ENCODE results near the gene FAM107B. TPM values are rescaled to one million over a fixed set of nuclear protein-coding genes. Genes with fewer than 3 reads are reported as not detected.

Gene FAM107B
- total and polyA plus RNA-seq, 2 of the 13 experiments (the other 11 are each of a cell fraction or from before 2014, with no cell fraction given) = 15.7 to 24.8 TPM

DNA sequence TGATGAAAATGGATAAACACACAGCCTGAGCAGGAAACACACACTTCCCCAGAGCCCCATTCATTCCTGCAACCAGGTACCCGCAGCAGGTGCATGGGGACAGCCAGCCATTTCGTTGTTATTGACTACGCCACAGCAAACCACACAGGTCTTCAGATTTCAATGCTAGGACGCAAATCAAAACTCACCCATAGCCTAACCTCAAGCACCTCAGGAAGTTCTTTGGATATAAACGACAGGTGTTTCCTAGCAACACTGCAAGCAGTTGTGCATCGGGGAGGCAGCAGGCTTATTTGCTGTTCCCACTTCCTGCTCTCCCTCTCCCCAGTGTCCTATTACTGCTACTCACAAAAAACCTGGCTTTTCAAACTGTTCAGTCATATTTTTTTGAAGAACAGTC is 267.5 kb downstream of the FAM107B start:
- Histone ChIP-seq H4K20me1 (ENCODE audit: insufficient read depth, low read length) (no peaks in the 10 kb centered on the region), H3K4me2 (ENCODE audit: low read depth, low read length) (no peak overlapping the region), H3K9ac (ENCODE audit: insufficient read depth, low read depth, low read length) (no peak overlapping the region), H3K9me3 (ENCODE audit: low read length) (no peaks in the 10 kb centered on the region), H3K27me3 (ENCODE audit: control insufficient read depth in 1 of 2, insufficient read depth in 2 of 2, low read length in 2 of 2) (no peaks in the 10 kb centered on the region), H3K36me3 (replicated peaks in 1 of 2; ENCODE audit: control insufficient read depth in 1 of 2, insufficient read depth in 2 of 2, low read length in 2 of 2) (no peaks in the 10 kb centered on the region), H3K27ac (ENCODE audit: extremely low read length, insufficient read depth, low read length) (no peak overlapping the region), H3K79me2 (ENCODE audit: insufficient read depth, low read length) (no peaks in the 10 kb centered on the region), H3K4me1 (ENCODE audit: insufficient read depth, low read length) (no peaks in the 10 kb centered on the region), H3K4me3 (replicated peaks in 1 of 3; ENCODE audit: insufficient read depth in 1 of 3, low read depth in 2 of 3, low read length in 3 of 3) (no peak overlapping the region), H2AFZ (ENCODE audit: low read length) (no peak overlapping the region)
- POLR2A ChIA-PET = no interaction called here
- no peak for FAIRE-seq
- WGBS (ENCODE audit: low lambda C conversion rate) = 70% methylated on average over 6 of the region's 6 CpGs
- BruUV-seq (replicated peaks) = no TSS peak
- no peak for DNase-seq (ENCODE audit: low spot score)
- CTCF ChIA-PET (ENCODE audit: low intra/inter-chr PET ratio, low total read pairs) = no interaction called here
- ATAC-seq = no peak
- in situ Hi-C loops (cut with HindIII; ENCODE audit: extremely low pct_ligation_motif_present, low pct_unique_long_range_greater_than_20kb) (no loop called here), intact Hi-C loops (cut with micrococcal nuclease; ENCODE audit: unreplicated experiment) (no loop called here)
- no peak for TF ChIP-seq TOE1 (CRISPR knock-in tag; IDR thresholded peaks at IDR 0.05)
- no peak for TF ChIP-seq KDM5B (CRISPR knock-in tag; IDR thresholded peaks at IDR 0.05; ENCODE audit: borderline replicate concordance)
- TF ChIP-seq, protein P1, sequence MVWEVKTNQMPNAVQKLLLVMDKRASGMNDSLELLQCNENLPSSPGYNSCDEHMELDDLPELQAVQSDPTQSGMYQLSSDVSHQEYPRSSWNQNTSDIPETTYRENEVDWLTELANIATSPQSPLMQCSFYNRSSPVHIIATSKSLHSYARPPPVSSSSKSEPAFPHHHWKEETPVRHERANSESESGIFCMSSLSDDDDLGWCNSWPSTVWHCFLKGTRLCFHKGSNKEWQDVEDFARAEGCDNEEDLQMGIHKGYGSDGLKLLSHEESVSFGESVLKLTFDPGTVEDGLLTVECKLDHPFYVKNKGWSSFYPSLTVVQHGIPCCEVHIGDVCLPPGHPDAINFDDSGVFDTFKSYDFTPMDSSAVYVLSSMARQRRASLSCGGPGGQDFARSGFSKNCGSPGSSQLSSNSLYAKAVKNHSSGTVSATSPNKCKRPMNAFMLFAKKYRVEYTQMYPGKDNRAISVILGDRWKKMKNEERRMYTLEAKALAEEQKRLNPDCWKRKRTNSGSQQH (CRISPR knock-in tag; IDR thresholded peaks at IDR 0.05; ENCODE audit: low read depth) = no peak
- TF ChIP-seq EED (CRISPR knock-in tag; IDR thresholded peaks at IDR 0.05) = no peak
- TF ChIP-seq, protein P2, sequence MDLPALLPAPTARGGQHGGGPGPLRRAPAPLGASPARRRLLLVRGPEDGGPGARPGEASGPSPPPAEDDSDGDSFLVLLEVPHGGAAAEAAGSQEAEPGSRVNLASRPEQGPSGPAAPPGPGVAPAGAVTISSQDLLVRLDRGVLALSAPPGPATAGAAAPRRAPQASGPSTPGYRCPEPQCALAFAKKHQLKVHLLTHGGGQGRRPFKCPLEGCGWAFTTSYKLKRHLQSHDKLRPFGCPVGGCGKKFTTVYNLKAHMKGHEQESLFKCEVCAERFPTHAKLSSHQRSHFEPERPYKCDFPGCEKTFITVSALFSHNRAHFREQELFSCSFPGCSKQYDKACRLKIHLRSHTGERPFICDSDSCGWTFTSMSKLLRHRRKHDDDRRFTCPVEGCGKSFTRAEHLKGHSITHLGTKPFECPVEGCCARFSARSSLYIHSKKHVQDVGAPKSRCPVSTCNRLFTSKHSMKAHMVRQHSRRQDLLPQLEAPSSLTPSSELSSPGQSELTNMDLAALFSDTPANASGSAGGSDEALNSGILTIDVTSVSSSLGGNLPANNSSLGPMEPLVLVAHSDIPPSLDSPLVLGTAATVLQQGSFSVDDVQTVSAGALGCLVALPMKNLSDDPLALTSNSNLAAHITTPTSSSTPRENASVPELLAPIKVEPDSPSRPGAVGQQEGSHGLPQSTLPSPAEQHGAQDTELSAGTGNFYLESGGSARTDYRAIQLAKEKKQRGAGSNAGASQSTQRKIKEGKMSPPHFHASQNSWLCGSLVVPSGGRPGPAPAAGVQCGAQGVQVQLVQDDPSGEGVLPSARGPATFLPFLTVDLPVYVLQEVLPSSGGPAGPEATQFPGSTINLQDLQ (CRISPR knock-in tag; IDR thresholded peaks at IDR 0.05) = no peak
- TF ChIP-seq KDM5A (IDR thresholded peaks at IDR 0.05; ENCODE audit: borderline replicate concordance, low read length) = no peak
- no peak for TF ChIP-seq HDAC2 (CRISPR knock-in tag; IDR thresholded peaks at IDR 0.05)
- no peak for TF ChIP-seq SRSF4 (IDR thresholded peaks at IDR 0.05; ENCODE audit: low read depth, low read length, poor library complexity, severe bottlenecking)
- TF ChIP-seq ZNF775 (CRISPR knock-in tag; IDR thresholded peaks at IDR 0.05; ENCODE audit: borderline replicate concordance) = no peak
- TF ChIP-seq, protein P3, sequence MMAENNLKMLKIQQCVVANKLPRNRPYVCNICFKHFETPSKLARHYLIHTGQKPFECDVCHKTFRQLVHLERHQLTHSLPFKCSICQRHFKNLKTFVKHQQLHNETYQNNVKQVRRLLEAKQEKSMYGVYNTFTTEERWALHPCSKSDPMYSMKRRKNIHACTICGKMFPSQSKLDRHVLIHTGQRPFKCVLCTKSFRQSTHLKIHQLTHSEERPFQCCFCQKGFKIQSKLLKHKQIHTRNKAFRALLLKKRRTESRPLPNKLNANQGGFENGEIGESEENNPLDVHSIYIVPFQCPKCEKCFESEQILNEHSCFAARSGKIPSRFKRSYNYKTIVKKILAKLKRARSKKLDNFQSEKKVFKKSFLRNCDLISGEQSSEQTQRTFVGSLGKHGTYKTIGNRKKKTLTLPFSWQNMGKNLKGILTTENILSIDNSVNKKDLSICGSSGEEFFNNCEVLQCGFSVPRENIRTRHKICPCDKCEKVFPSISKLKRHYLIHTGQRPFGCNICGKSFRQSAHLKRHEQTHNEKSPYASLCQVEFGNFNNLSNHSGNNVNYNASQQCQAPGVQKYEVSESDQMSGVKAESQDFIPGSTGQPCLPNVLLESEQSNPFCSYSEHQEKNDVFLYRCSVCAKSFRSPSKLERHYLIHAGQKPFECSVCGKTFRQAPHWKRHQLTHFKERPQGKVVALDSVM (CRISPR knock-in tag; IDR thresholded peaks at IDR 0.05) = no peak
- TF ChIP-seq, protein P4, sequence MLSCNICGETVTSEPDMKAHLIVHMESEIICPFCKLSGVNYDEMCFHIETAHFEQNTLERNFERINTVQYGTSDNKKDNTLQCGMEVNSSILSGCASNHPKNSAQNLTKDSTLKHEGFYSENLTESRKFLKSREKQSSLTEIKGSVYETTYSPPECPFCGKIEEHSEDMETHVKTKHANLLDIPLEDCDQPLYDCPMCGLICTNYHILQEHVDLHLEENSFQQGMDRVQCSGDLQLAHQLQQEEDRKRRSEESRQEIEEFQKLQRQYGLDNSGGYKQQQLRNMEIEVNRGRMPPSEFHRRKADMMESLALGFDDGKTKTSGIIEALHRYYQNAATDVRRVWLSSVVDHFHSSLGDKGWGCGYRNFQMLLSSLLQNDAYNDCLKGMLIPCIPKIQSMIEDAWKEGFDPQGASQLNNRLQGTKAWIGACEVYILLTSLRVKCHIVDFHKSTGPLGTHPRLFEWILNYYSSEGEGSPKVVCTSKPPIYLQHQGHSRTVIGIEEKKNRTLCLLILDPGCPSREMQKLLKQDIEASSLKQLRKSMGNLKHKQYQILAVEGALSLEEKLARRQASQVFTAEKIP (CRISPR knock-in tag; IDR thresholded peaks at IDR 0.05; ENCODE audit: borderline replicate concordance) = no peak
